ENCODE measurements around the gene RHBDD1.

- TF ChIP-seq POLR2A (IDR thresholded peaks at IDR 0.05; ENCODE audit: low read length) (no peak), GATA1 (IDR thresholded peaks at IDR 0.05; ENCODE audit: low read depth, low read length) (no peak)
These were observed 52.1 kb downstream of the RHBDD1 start for GRCh38 chr2:226887940-226888339.

Measured in erythroblast (primary cell).